Gastrocnemius medialis (tissue), 4 donors: ENCODE results near the gene STARD3. TPM values are rescaled to one million over a fixed set of nuclear protein-coding genes. Genes with fewer than 3 reads are reported as not detected.

Experiments
- ATAC-seq, 2 donors: fragments of 150-250 bp; one replicate each; pipeline ENCODE4 v1.9.1; 2016
- DNase-seq, 2 donors: peaks; one replicate each; pipeline ENCODE4 v3.0.0-alpha.2; 2019
- H3K27ac ChIP-seq, 4 donors: fragments of 200-600 bp; sonication (generic); 1 replicate in 1 of 4; 2 replicates in 3 of 4; pipeline ENCODE4 v1.5.1; 2016 to 2018; ENCODE audit warnings: mild to moderate bottlenecking in 2 of 4, moderate library complexity in 1 of 4
- H3K27me3 ChIP-seq, 3 donors: fragments of 200-600 bp; sonication (generic) in 2 of 3; 1 replicate in 1 of 3; 2 replicates in 2 of 3; pipeline versions ENCODE4 v1.5.1 to v1.6.0; 2016 to 2019; ENCODE audit warnings: mild to moderate bottlenecking in 1 of 3, moderate library complexity in 1 of 3
- H3K36me3 ChIP-seq, 2 donors: fragments of 200-600 bp; sonication (generic) in 1 of 2; one replicate each; pipeline ENCODE4 v1.5.1; 2017 to 2018
- H3K4me1 ChIP-seq, 2 donors: fragments of 200-600 bp; sonication (generic) in 1 of 2; one replicate each; pipeline ENCODE4 v1.5.1; 2016 to 2017; ENCODE audit warnings: mild to moderate bottlenecking in 2 of 2
- H3K4me3 ChIP-seq, 4 donors: fragments of 200-600 bp; sonication (generic) in 3 of 4; 1 replicate in 1 of 4; 2 replicates in 3 of 4; pipeline ENCODE4 v1.5.1; 2016 to 2019; ENCODE audit warnings: mild to moderate bottlenecking in 2 of 4
- H3K9me3 ChIP-seq, 3 donors: fragments of 200-600 bp; sonication (generic) in 2 of 3; 1 replicate in 1 of 3; 2 replicates in 2 of 3; pipeline ENCODE4 v1.5.1; 2016 to 2019
- CTCF ChIP-seq, 5 experiments: fragments of 450-650 bp in 3 of 5; fragments of 200-600 bp in 2 of 5; sonication (generic) in 2 of 5; IDR thresholded peaks in 4 of 5; conservative IDR thresholded peaks in 1 of 5; 1 replicate in 4 of 5; 2 replicates in 1 of 5; pipeline ENCODE4 v1.5.1; 2016 to 2019; ENCODE audit warnings: antibody characterized with exemption in 5 of 5, mild to moderate bottlenecking in 3 of 5, moderate library complexity in 3 of 5
- POLR2A ChIP-seq, 2 donors: fragments of 450-650 bp; IDR thresholded peaks; one replicate each; pipeline ENCODE4 v1.6.1; 2017; ENCODE audit warnings: antibody characterized with exemption in 2 of 2, mild to moderate bottlenecking in 2 of 2, moderate library complexity in 2 of 2
- in situ Hi-C, 4 donors: fragments of 200-750 bp; cut with MboI; loops; one replicate each; pipeline versions ENCODE4 v1.15.0 to v1.8.0; 2017; ENCODE audit warnings: low sequenced_read_pairs in 4 of 4
- intact Hi-C: fragments of 100-400 bp; cut with DNase I; formaldehyde crosslinking; loops from one replicate; pipeline ENCODE4 v1.15.1; 2023; ENCODE audit warnings: low total_unique reads
- total RNA-seq, 4 donors: library from RNA; depleted of rRNA; stranded (reverse); fragments of >200 nt; gene quantifications; one replicate each; pipeline versions ENCODE4 v1.1.0 to v1.2.3, GENCODE V29; 2016

The STARD3 gene
- total RNA-seq, 4 donors from 2014 or later = 31.0 to 41.7 (median 41.0) TPM

GRCh38 chr17:39603304-39604016 is 33.5 kb upstream of the STARD3 start:
- ATAC-seq = no peak
- Histone ChIP-seq H3K4me1 (peaks cover 33 to 35% of the 10 kb centered on the region in 2 donors), H3K4me3 (no peak overlapping the region), H3K27ac (no peak overlapping the region), H3K36me3 (no peaks in the 10 kb centered on the region), H3K9me3 (no peaks in the 10 kb centered on the region), H3K27me3 (peaks cover 94 to 98% (median 97%) of the 10 kb centered on the region in 3 donors)
- no peak for TF ChIP-seq CTCF (IDR thresholded peaks at IDR 0.05 in 4 of 5, conservative IDR thresholded peaks at IDR 0.05 in 1 of 5)
- no peak for TF ChIP-seq POLR2A (IDR thresholded peaks at IDR 0.05)
- intact Hi-C loops (no loop called here), in situ Hi-C loops (no loop called here)
- no peak for DNase-seq

GRCh38 chr17:39604911-39605491 is 31.9 kb upstream of the STARD3 start:
- H3K4me3 ChIP-seq = peak overlapping the region in 1 of 4 donors; percentile 31
- in situ Hi-C loops = no loop called here
- H3K27me3 ChIP-seq = peaks cover 90 to 97% (median 95%) of the 10 kb centered on the region in 3 donors
- intact Hi-C loops = no loop called here
- peaks cover 25% of the 10 kb centered on the region in 2 donors for H3K4me1 ChIP-seq
- no peaks in the 10 kb centered on the region for H3K36me3 ChIP-seq
- no peak for TF ChIP-seq CTCF (IDR thresholded peaks at IDR 0.05 in 4 of 5, conservative IDR thresholded peaks at IDR 0.05 in 1 of 5)
- H3K9me3 ChIP-seq = no peaks in the 10 kb centered on the region
- no peak for DNase-seq
- no peak for ATAC-seq
- no peak overlapping the region for H3K27ac ChIP-seq

- intact Hi-C loops (loop anchor here (1.0 kb wide), 1 partner anchor 39 kb away; no protein-coding TSS in a partner anchor), in situ Hi-C loops (no loop called here)
- TF ChIP-seq CTCF (IDR thresholded peaks at IDR 0.05 in 4 of 5, conservative IDR thresholded peaks at IDR 0.05 in 1 of 5) (no peak), POLR2A (IDR thresholded peaks at IDR 0.05) (no peak)
- Histone ChIP-seq H3K9me3 (no peaks in the 10 kb centered on the region), H3K36me3 (no peaks in the 10 kb centered on the region), H3K27ac (no peak overlapping the region), H3K4me3 (peak overlapping the region in 3 of 4 donors; percentile 21 to 41 (median 37)), H3K27me3 (peaks cover 86 to 96% (median 88%) of the 10 kb centered on the region in 3 donors), H3K4me1 (peaks cover 25% of the 10 kb centered on the region in 2 donors)
- no peak for DNase-seq
- no peak for ATAC-seq
These were observed 31.2 kb upstream of the STARD3 start for GRCh38 chr17:39605492-39606433.

- Histone ChIP-seq H3K4me1 (peaks cover 25% of the 10 kb centered on the region in 2 donors), H3K36me3 (no peaks in the 10 kb centered on the region), H3K9me3 (no peaks in the 10 kb centered on the region), H3K27ac (no peak overlapping the region), H3K4me3 (peak overlapping the region; percentile 8 to 41 (median 29)), H3K27me3 (peaks cover 78 to 88% (median 80%) of the 10 kb centered on the region in 3 donors)
- in situ Hi-C loops (no loop called here), intact Hi-C loops (loop anchor here (1.0 kb wide), 1 partner anchor 38 kb away; no protein-coding TSS in a partner anchor)
- no peak for ATAC-seq
- no peak for TF ChIP-seq POLR2A (IDR thresholded peaks at IDR 0.05)
- no peak for TF ChIP-seq CTCF (IDR thresholded peaks at IDR 0.05 in 4 of 5, conservative IDR thresholded peaks at IDR 0.05 in 1 of 5)
- DNase-seq = no peak
These were observed 30.4 kb upstream of the STARD3 start for GRCh38 chr17:39606434-39607056.
